Esophagus muscularis mucosa (tissue), 2 donors: ENCODE data around the gene FAM241B.

Source experiments
- POLR2A ChIP-seq: fragments of 450-650 bp; IDR thresholded peaks from one replicate; pipeline ENCODE4 v1.6.1; 2017; ENCODE audit warnings: antibody characterized with exemption, moderate library complexity, mild to moderate bottlenecking, low read depth
- POLR2AphosphoS5 ChIP-seq, 2 donors: sonication (generic); formaldehyde crosslinking; IDR thresholded peaks; one replicate each; pipeline ENCODE4 v1.6.1; 2017; ENCODE audit warnings: antibody characterized with exemption in 2 of 2

GRCh38 chr10:69635428-69636272 lies 5.6 kb downstream of the FAM241B start:
- TF ChIP-seq POLR2A (no peak), POLR2AphosphoS5 (IDR thresholded peaks at IDR 0.05) (no peak)
